HG02623 (cell line): ENCODE data around the gene CASTOR1.

ENCODE experiments used
- ATAC-seq: cut with Tn5 transposase; IDR thresholded peaks from one replicate; pipeline ENCODE4 v1.9.1; 2021; ENCODE audit warnings: moderate library complexity; ENCODE audit not compliant: unreplicated experiment

The CASTOR1 gene

DNA sequence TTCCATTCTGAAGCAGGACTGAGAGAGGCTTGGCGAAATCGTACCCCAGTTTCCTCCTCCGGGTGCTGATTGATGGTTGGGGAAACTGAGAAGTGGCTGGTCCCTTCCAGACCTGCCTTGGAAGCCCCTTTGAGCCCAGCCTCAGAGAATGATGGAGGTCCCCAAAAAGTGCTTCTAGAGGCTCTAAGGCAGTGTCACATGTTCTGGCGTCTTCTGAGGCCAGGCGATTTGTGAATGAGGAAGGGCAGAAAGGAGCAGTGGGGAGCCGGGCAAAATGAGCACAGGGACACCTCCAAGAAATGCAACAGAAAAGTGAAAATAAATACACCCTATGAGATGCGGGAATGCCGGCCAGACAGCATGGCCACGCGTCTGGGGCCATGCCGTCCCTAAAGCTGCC is 41.7 kb downstream of the CASTOR1 start:
- ATAC-seq: no peak

DNA sequence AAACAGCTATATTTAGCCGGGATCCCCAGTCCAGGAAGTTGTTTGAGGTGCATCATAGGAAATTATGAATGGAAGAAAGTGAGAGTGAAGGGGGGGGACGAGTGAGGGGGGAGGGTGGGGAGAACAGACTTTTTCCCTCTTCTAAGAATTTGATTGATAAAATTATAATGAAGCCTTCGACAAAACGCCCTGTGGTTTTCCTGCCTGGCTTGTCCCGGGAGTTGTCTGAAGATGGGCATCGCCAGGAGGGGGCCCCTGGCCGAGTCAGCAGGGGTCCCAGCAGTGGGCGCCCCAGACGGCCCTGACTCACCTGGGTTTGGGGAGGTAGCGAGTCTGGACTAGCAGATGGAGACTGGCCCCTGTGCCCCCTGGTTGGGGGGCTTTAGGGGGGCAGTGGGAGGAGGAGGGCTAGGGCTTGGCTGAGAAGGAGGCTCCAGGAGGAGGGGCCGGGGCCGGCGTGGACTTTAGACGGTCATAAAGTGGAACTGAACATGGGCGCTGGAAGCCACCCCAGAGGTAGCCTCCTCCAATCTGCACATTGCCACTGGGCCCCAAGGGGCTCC is 42.4 kb downstream of the CASTOR1 start:
- no peak for ATAC-seq

- no peak for ATAC-seq
These were observed 43.1 kb downstream of the CASTOR1 start, which contains the start of gene LIF for GRCh38 chr22:30245985-30246813. Gene LIF, minus strand, starts transcription at chr22:30246759. Its CDS starts 64 bp downstream, at chr22:30246695.

- ATAC-seq: no peak
These were observed 43.9 kb downstream of the CASTOR1 start for GRCh38 chr22:30245181-30245984.

- ATAC-seq: no peak
These were observed 44.7 kb downstream of the CASTOR1 start for GRCh38 chr22:30244641-30245040.

- ATAC-seq: no peak
These were observed 45.2 kb downstream of the CASTOR1 start for GRCh38 chr22:30244066-30244465.

- ATAC-seq: no peak
These were observed 45.6 kb downstream of the CASTOR1 start for GRCh38 chr22:30243661-30244060.

- no peak for ATAC-seq
These were observed 47.5 kb downstream of the CASTOR1 start for GRCh38 chr22:30241576-30242371.

DNA sequence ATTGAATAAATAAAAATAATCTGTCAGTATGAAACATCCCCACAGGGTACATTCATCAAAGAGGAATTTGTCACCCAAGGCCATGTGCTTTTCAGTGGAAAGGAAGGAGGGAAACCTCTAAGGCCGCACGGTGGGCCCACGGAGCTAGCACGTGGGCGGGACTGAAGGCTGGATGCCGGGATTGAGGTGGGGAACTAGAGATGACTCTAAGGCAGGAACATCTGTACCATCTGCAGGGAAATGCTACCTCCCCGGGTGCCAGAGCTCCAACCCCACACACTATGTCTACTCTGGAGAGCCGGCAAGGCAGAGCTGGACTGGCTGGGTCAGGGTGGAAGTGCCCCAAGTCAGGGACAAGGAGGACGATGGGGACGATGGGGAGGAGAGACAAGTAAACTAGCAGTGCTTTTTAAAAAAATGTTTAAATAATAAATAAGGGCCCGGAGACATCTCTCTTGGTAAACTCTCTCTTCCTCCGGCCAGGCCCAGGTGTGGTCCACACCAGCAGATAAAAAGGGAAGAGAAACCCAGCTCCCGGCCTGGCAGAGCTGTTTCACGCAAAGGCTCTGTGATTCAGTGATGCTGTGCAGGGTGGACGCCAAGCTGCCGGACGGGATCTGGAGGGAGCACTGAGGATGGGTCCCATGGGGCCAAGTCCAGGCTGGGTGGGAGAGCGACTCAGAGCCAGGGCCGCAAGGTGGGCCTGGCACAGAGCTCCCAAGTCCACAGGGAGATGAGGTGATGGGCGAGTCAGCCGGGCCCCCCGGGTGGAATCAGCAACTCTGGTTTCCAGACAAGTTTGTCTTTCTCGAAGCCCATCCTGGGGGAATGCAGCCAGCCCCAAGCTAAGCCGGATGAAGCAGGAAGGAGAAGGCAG is 48.5 kb downstream of the CASTOR1 start:
- no peak for ATAC-seq

GRCh38 chr22:30239488-30240405 is 49.6 kb downstream of the CASTOR1 start:
- ATAC-seq: no peak

DNA sequence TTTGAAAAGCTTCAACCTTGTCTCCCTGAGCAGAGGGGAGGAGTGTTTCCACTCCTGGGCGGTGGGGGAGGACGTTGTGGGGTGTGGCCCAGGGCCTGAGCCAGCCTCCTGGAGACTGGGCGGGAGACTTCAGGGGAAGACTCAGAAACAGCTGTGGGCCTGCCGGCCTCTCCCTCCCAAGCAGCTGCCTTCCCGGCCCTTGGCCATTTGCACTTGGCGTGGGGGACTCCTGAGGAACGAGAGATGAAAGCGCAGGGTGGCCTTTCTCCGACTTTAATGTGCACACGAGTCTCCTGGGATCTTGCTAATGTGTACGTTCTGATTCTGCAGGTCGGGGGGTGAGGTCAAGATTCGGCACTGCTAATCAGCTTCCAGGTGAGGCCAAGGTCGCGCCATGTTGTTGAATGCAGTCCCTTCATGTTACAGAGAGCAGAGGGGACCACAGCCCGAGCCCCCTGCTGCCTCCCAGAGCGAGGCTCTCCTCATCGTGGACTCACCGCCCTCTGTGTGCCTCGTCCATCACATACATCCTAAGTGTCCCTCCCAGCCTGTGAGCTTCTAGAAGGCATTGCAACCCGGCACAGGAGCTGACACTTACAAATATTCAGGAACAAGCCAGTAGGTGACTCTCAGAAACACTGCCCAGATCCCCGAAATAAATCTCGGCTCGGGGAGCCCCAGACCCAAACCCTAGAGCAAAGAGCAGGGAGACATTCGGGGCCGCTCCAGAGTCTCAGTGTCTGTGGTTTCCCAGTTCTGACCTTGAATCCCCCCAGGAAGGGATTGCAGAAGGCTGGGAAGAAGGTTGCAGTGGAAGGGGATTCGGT is 50.4 kb downstream of the CASTOR1 start:
- ATAC-seq: no peak

GRCh38 chr22:30238136-30238535 is 51.2 kb downstream of the CASTOR1 start:
- ATAC-seq: no peak

DNA sequence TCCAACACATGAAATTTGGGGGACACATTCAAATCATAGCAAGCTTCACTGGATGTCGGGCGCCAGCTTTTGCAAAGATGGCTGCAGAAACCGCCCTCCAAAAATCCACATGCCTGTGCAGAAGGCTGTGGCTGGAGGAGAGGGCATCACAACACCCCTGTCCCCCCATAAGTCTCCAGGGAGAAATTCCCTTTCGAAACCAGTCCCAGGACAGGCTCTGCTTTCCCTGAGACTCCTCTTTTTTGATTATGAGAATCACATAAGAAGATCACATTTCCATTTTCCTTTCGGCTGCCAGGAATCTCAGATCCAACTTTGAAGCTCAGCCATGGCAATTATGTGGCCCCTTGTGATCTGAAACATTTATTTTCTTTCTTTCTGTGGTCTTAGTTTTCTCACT is 52.4 kb downstream of the CASTOR1 start:
- ATAC-seq: no peak

- ATAC-seq: no peak
These were observed 53.6 kb downstream of the CASTOR1 start for GRCh38 chr22:30235687-30236170.
